ENCODE measurements around the gene ZNF124.

DNA sequence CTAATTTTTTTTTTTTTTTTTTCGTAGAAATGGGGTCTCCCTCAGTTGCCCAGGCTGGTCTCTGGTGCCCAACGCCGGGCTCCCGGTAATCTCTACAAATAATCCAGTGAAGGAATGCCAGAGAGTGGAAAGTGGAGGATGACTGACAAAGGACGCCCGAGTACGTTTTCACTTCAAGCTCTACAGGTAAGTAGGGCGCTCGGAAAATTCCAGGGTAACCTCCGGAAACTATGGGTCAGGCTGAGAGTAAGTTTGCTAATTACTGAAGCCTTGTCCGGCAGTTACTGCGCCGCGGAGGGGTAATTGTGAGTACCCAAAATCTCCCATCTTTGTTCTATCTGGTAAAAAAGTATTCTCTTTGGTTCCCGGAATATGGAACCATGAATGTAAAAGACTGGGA lies 65.9 kb downstream of the ZNF124 start:
- no peak for TF ChIP-seq CTCF (IDR thresholded peaks at IDR 0.05; ENCODE audit: poor library complexity)
- TF ChIP-seq EZH2phosphoT487 (IDR thresholded peaks at IDR 0.05; ENCODE audit: low read depth, severe bottlenecking, unreplicated experiment), result no peak
- TF ChIP-seq EZH2 (IDR thresholded peaks at IDR 0.05; ENCODE audit: borderline replicate concordance), result no peak

Measured in hepatocyte (in vitro differentiated cells).